CD14-positive monocyte (primary cell): ENCODE data around the gene SMG7. TPM values are rescaled to one million over a fixed set of nuclear protein-coding genes. Genes with fewer than 3 reads are reported as not detected.

Experiments
- DNase-seq, 3 donors: peaks; one replicate each; pipeline ENCODE4 v3.0.0-alpha.2; 2011 to 2022
- H2AFZ ChIP-seq: 2 replicates; pipeline ENCODE4 v1.6.0; 2012; ENCODE audit warnings: mild to moderate bottlenecking, low read depth, low read length, inconsistent platforms; ENCODE audit not compliant: insufficient read depth, poor library complexity, severe bottlenecking
- H3K27ac ChIP-seq, 2 donors: 1 replicate in 1 of 2; 2 replicates in 1 of 2; pipeline ENCODE4 v1.5.1; 2012 to 2013; ENCODE audit warnings: low read length in 2 of 2, control low read depth in 1 of 2, inconsistent platforms in 1 of 2, low read depth in 1 of 2, mild to moderate bottlenecking in 1 of 2
- H3K27me3 ChIP-seq, 2 donors: one replicate each; pipeline versions ENCODE4 v1.6.0 to v1.6.1; 2011 to 2013; ENCODE audit warnings: low read length in 2 of 2; ENCODE audit not compliant: control insufficient read depth in 2 of 2, insufficient read depth in 2 of 2
- H3K36me3 ChIP-seq, 2 donors: replicated peaks in 1 of 2; 1 replicate in 1 of 2; 2 replicates in 1 of 2; pipeline versions ENCODE4 v1.5.1 to v1.6.1; 2012 to 2013; ENCODE audit warnings: low read length in 2 of 2, control low read depth in 1 of 2, inconsistent platforms in 1 of 2, mild to moderate bottlenecking in 1 of 2; ENCODE audit not compliant: insufficient read depth in 2 of 2, control insufficient read depth in 1 of 2
- H3K4me1 ChIP-seq, 2 donors: 1 replicate in 1 of 2; 2 replicates in 1 of 2; pipeline versions ENCODE4 v1.5.1 to v1.6.1; 2012 to 2013; ENCODE audit warnings: low read length in 2 of 2, control low read depth in 1 of 2, inconsistent platforms in 1 of 2, mild to moderate bottlenecking in 1 of 2, moderate library complexity in 1 of 2; ENCODE audit not compliant: insufficient read depth in 2 of 2, control insufficient read depth in 1 of 2
- H3K4me2 ChIP-seq: replicated peaks from 2 replicates; pipeline ENCODE3; 2012; ENCODE audit warnings: low read length, moderate library complexity, mild to moderate bottlenecking; ENCODE audit not compliant: poor library complexity, severe bottlenecking; ENCODE audit errors: extremely low read depth
- H3K4me3 ChIP-seq, 3 experiments: fragments of 200-600 bp in 1 of 3; sonication (generic) in 1 of 3; replicated peaks in 1 of 3; 1 replicate in 2 of 3; 2 replicates in 1 of 3; pipeline ENCODE4 v1.5.1; 2011 to 2013; ENCODE audit warnings: low read length in 3 of 3, mild to moderate bottlenecking in 3 of 3, control low read depth in 2 of 3, low read depth in 2 of 3, inconsistent platforms in 1 of 3, moderate library complexity in 1 of 3
- H3K79me2 ChIP-seq: 2 replicates; pipeline ENCODE4 v1.6.0; 2012; ENCODE audit warnings: mild to moderate bottlenecking, control low read depth, inconsistent platforms, low read length, moderate library complexity; ENCODE audit not compliant: insufficient read depth
- H3K9ac ChIP-seq: 2 replicates; pipeline ENCODE4 v1.6.0; 2017; ENCODE audit warnings: low read length, mild to moderate bottlenecking; ENCODE audit not compliant: insufficient read depth, poor library complexity, severe bottlenecking
- H3K9me3 ChIP-seq, 2 donors: replicated peaks in 1 of 2; 1 replicate in 1 of 2; 2 replicates in 1 of 2; pipeline versions ENCODE4 v1.5.1 to v1.6.1; 2012 to 2013; ENCODE audit warnings: low read length in 2 of 2, control low read depth in 1 of 2; ENCODE audit not compliant: control insufficient read depth in 1 of 2, insufficient read depth in 1 of 2
- H4K20me1 ChIP-seq: 2 replicates; pipeline ENCODE4 v1.6.0; 2012; ENCODE audit warnings: mild to moderate bottlenecking, low read length, control low read depth, moderate library complexity; ENCODE audit not compliant: insufficient read depth
- H3K27ac Mint-ChIP-seq, 7 donors: one replicate each; pipeline ENCODE4 v1.8.0; 2020; ENCODE audit warnings: mild to moderate bottlenecking in 7 of 7, mixed read lengths in 7 of 7, moderate library complexity in 6 of 7, inconsistent platforms in 2 of 7
- H3K27me3 Mint-ChIP-seq, 3 donors: one replicate each; pipeline ENCODE4 v1.8.0; 2021 to 2022; ENCODE audit warnings: low read depth in 3 of 3, mild to moderate bottlenecking in 3 of 3, mixed read lengths in 3 of 3, moderate library complexity in 3 of 3, inconsistent platforms in 1 of 3
- H3K36me3 Mint-ChIP-seq, 2 donors: one replicate each; pipeline ENCODE4 v1.8.0; 2020; ENCODE audit warnings: mixed read lengths in 2 of 2, inconsistent platforms in 1 of 2, mild to moderate bottlenecking in 1 of 2
- H3K4me1 Mint-ChIP-seq: one replicate; pipeline ENCODE4 v1.8.0; 2020; ENCODE audit warnings: mild to moderate bottlenecking, mixed read lengths
- H3K4me3 Mint-ChIP-seq, 2 donors: one replicate each; pipeline ENCODE4 v1.8.0; 2020; ENCODE audit warnings: mild to moderate bottlenecking in 2 of 2, mixed read lengths in 2 of 2, moderate library complexity in 1 of 2
- H3K9me3 Mint-ChIP-seq, 7 donors: one replicate each; pipeline ENCODE4 v1.8.0; 2020 to 2022; ENCODE audit warnings: mixed read lengths in 7 of 7, mild to moderate bottlenecking in 6 of 7, moderate library complexity in 6 of 7, inconsistent platforms in 2 of 7
- CTCF ChIP-seq: fragments of 200-600 bp; IDR thresholded peaks from one replicate; pipeline ENCODE4 v1.8.0; 2022; ENCODE audit warnings: antibody characterized with exemption, mild to moderate bottlenecking
- WGBS: methylation state at CpG from one replicate; pipeline ENCODE4 v1.1.5; 2013; ENCODE audit warnings: missing lambda C conversion rate; ENCODE audit not compliant: insufficient coverage; 5-methylcytosine and 5-hydroxymethylcytosine counted together
- intact Hi-C, 2 donors: fragments of 100-400 bp; cut with micrococcal nuclease; formaldehyde crosslinking; loops; one replicate each; pipeline versions ENCODE4 v1.15.0 to v1.15.1; 2023
- polyA plus RNA-seq, 3 donors: library from polyadenylated mRNA; depleted of rRNA in 1 of 3; unstranded in 2 of 3; stranded (reverse) in 1 of 3; fragments of 300-500 nt in 2 of 3; fragments of >200 nt in 1 of 3; fragmentation: Illumina TruSeq in 2 of 3; gene quantifications; 1 replicate in 2 of 3; 2 replicates in 1 of 3; pipeline ENCODE4 v1.2.3, GENCODE V29; 2012 to 2021

The SMG7 gene
- polyA plus RNA-seq, 3 donors: 11.5 to 31.3 (median 19.4) TPM

GRCh38 chr1:183544598-183545297 lies 72.4 kb downstream of the SMG7 start:
- H3K9me3 Mint-ChIP-seq: no peaks in the 10 kb centered on the region
- H3K36me3 Mint-ChIP-seq: peaks cover 71 to 84% of the 10 kb centered on the region in 2 donors
- H3K27ac Mint-ChIP-seq: no peak overlapping the region

GRCh38 chr1:183546427-183546826 lies 74.1 kb downstream of the SMG7 start:
- no peak overlapping the region for H3K9ac ChIP-seq
- H3K4me2 ChIP-seq: no peak overlapping the region
- no peak overlapping the region for H3K4me3 ChIP-seq
- no peak for DNase-seq
- peaks cover 74 to 100% of the 10 kb centered on the region in 2 donors for H3K36me3 ChIP-seq
- TF ChIP-seq CTCF: no peak
- H2AFZ ChIP-seq: no peak overlapping the region
- H3K27me3 ChIP-seq: no peaks in the 10 kb centered on the region
- peaks cover 37% of the 10 kb centered on the region for H4K20me1 ChIP-seq
- no peaks in the 10 kb centered on the region for H3K4me1 ChIP-seq
- no peaks in the 10 kb centered on the region for H3K9me3 Mint-ChIP-seq
- H3K36me3 Mint-ChIP-seq: peaks cover 71 to 85% of the 10 kb centered on the region in 2 donors
- H3K27ac ChIP-seq: peak overlapping the region in 1 of 2 donors; percentile 24
- peaks cover 4% of the 10 kb centered on the region for H3K79me2 ChIP-seq
- no CpG with 5 or more reads among the region's 2 CpGs for WGBS
- H3K4me1 Mint-ChIP-seq: peaks cover 6% of the 10 kb centered on the region
- no peaks in the 10 kb centered on the region for H3K27me3 Mint-ChIP-seq
- no peak overlapping the region for H3K4me3 Mint-ChIP-seq
- no peaks in the 10 kb centered on the region for H3K9me3 ChIP-seq
- intact Hi-C loops: loop anchor here in 1 of 2 donors (10.0 kb wide), 1 partner anchor 262 kb away; no protein-coding TSS in a partner anchor
- peak overlapping the region in 2 of 7 donors; percentile 8 to 32 for H3K27ac Mint-ChIP-seq

More at GRCh38 chr1:183544598-183545297, 72.4 kb downstream of the SMG7 start:
- H3K27me3 ChIP-seq: no peaks in the 10 kb centered on the region
- intact Hi-C loops: loop anchor here (5.0 to 10.0 kb wide), 2 partner anchors 260 to 262 kb away; no protein-coding TSS in a partner anchor
- H4K20me1 ChIP-seq: peaks cover 20% of the 10 kb centered on the region
- Mint-ChIP-seq H3K4me1 (peaks cover 3% of the 10 kb centered on the region), H3K4me3 (no peak overlapping the region), H3K27me3 (no peaks in the 10 kb centered on the region)
- H3K27ac ChIP-seq: no peak overlapping the region
- TF ChIP-seq CTCF: no peak
- no peak overlapping the region for H3K4me3 ChIP-seq
- WGBS: 92% methylated on average over 3 of the region's 5 CpGs
- H3K9me3 ChIP-seq: no peaks in the 10 kb centered on the region
- peaks cover 4% of the 10 kb centered on the region for H3K79me2 ChIP-seq
- H3K4me2 ChIP-seq: no peak overlapping the region
- DNase-seq: no peak
- peaks cover 77 to 100% of the 10 kb centered on the region in 2 donors for H3K36me3 ChIP-seq
- H2AFZ ChIP-seq: no peak overlapping the region
- H3K9ac ChIP-seq: no peak overlapping the region
- no peaks in the 10 kb centered on the region for H3K4me1 ChIP-seq
